Measurements from ENCODE around the gene MRGPRG. TPM values are rescaled to one million over a fixed set of nuclear protein-coding genes. Genes with fewer than 3 reads are reported as not detected.

Gene MRGPRG
- total RNA-seq, 4 donors from 2014 or later = not detected

DNA sequence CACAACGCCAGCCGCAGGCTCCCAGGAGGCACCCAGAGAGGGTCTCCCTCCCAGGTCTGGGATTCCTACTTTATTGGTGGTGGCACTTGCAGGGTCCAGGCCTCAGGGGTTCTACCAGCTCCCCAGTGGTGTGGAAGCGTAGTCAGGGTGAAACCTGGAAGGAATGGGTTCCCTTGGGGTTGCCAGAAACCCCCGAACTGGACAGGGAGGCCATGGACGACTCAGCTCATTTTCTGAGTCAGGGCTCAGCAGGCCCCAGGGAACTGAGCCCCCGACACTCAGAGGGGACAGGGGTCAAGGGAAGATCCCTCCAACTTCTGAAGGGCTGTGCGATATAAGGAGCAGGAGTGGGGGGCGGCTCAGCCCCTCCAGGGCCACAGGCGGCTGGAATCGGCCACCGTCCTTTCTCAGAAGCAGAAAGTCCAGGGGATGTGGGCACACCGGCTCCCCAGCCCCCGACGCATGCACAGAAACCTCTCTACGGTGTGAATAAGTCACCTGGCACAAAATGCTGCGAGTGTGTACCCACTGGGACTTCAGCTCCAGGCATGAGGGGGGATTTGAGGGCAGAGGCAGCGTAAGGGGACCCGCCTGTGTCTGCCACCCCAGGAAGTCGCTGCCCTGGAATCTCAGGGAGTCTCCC lies 25.1 kb downstream of the MRGPRG start:
- TF ChIP-seq EP300 (IDR thresholded peaks at IDR 0.05) (no peak), POLR2A (IDR thresholded peaks at IDR 0.05) (no peak)
- TF ChIP-seq, protein P1, sequence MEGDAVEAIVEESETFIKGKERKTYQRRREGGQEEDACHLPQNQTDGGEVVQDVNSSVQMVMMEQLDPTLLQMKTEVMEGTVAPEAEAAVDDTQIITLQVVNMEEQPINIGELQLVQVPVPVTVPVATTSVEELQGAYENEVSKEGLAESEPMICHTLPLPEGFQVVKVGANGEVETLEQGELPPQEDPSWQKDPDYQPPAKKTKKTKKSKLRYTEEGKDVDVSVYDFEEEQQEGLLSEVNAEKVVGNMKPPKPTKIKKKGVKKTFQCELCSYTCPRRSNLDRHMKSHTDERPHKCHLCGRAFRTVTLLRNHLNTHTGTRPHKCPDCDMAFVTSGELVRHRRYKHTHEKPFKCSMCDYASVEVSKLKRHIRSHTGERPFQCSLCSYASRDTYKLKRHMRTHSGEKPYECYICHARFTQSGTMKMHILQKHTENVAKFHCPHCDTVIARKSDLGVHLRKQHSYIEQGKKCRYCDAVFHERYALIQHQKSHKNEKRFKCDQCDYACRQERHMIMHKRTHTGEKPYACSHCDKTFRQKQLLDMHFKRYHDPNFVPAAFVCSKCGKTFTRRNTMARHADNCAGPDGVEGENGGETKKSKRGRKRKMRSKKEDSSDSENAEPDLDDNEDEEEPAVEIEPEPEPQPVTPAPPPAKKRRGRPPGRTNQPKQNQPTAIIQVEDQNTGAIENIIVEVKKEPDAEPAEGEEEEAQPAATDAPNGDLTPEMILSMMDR (IDR thresholded peaks at IDR 0.05) = no peak
- no peak for DNase-seq (ENCODE audit: low spot score in 2 of 2)
- no peak overlapping the region for H3K27ac ChIP-seq
- no peaks in the 10 kb centered on the region for H3K9me3 ChIP-seq
- peaks cover 0 to 16% of the 10 kb centered on the region in 2 donors for H3K27me3 ChIP-seq
- no peaks in the 10 kb centered on the region for H3K36me3 ChIP-seq
- 66 to 75% methylated on average over 9 to 19 of the region's 19 CpGs for WGBS, 2 donors
- no peaks in the 10 kb centered on the region for H3K4me1 ChIP-seq
- H3K4me3 ChIP-seq = no peak overlapping the region

DNA sequence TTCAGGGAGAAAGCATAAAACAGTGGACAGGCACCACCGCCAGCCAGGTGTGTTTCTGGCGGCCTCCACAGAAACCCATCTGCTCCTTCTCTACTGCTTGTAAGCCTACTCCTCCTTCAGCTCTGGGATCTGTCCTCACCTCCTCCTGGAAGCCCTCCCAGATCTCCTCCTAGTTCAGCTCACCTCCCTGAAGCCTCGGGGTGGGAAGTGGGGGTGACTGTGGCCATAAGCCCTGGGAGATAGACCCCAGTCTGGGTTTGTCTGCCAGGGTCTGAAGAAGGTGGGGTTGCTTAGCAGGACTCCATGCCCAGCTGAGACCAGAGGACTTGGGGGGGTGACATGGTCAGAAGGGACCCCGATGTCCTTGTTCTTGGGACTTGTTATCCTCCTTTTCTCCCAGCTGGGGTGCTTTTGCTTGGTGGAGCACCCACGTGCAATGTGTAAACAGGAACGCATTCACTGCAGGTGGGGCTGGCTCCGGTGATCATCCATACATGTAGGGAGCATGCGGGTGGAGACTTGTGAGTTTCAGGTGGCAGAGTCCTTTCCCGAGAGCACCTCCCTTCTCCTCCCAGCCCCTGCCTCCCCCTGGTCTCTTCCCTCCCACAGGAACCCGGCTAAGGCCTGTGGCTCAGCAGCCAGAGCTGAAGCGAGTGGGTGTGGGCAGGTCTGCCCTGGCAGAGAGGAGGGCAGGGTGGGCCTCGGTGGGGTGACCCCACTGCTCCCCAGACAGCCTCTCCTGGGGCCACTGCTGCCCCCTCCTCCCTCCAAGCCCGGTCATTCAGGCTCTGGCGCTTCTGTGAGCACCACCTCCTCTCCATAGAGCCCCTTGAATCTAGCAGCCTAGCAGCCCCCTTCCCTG lies 25.9 kb downstream of the MRGPRG start:
- 78 to 81% methylated on average over 11 to 14 of the region's 14 CpGs for WGBS, 2 donors
- Histone ChIP-seq H3K36me3 (no peaks in the 10 kb centered on the region), H3K27ac (no peak overlapping the region), H3K27me3 (peaks cover 0 to 22% of the 10 kb centered on the region in 2 donors), H3K4me3 (no peak overlapping the region), H3K4me1 (no peaks in the 10 kb centered on the region), H3K9me3 (no peaks in the 10 kb centered on the region)
- DNase-seq (ENCODE audit: low spot score in 2 of 2) = no peak
- TF ChIP-seq, protein P1 (IDR thresholded peaks at IDR 0.05) = no peak
- no peak for TF ChIP-seq EP300 (IDR thresholded peaks at IDR 0.05)
- no peak for TF ChIP-seq POLR2A (IDR thresholded peaks at IDR 0.05)

DNA sequence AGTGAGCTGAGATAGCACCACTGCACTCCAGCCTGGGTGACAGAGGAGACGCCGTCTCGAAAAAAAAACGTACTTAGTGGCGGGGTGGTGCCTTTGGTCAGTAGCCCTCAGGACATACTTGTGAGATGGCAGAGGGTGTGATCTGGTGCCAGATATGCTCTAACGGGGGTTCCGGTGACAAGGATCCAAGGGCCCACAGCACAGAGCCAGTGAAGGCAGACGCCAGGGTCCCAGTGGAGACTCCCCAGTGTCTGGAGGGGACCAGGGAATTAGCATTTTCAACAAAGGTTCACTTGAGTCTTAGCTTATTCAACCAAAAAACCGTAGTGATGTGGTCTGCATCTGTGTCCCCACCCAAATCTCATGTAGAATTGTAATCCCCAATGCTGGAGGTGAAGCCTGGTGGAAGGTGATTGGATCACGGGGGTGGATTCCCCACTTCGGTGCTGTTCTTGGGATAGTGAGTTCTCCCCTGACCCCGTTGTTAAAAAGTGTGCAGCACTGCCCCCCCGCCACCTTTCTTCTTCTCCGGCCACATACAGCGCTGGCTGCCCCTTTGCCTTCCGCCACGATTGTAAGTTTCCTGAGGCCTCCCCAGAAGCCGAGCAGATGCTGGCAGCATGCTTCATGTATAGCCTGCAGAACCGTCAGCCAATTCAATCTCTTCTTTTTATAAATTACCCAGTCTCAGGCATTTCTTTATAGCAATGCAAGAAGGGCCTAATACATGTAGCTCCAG lies 26.9 kb downstream of the MRGPRG start:
- Histone ChIP-seq H3K27me3 (peaks cover 0 to 21% of the 10 kb centered on the region in 2 donors), H3K27ac (no peak overlapping the region), H3K4me3 (no peak overlapping the region), H3K36me3 (no peaks in the 10 kb centered on the region), H3K9me3 (no peaks in the 10 kb centered on the region), H3K4me1 (no peaks in the 10 kb centered on the region)
- DNase-seq (ENCODE audit: low spot score in 2 of 2) = no peak
- TF ChIP-seq POLR2A (IDR thresholded peaks at IDR 0.05) (no peak), EP300 (IDR thresholded peaks at IDR 0.05) (no peak)
- TF ChIP-seq, protein P1 (IDR thresholded peaks at IDR 0.05) = no peak
- WGBS, 2 donors = 88 to 95% methylated on average over 19 of the region's 19 CpGs

DNA sequence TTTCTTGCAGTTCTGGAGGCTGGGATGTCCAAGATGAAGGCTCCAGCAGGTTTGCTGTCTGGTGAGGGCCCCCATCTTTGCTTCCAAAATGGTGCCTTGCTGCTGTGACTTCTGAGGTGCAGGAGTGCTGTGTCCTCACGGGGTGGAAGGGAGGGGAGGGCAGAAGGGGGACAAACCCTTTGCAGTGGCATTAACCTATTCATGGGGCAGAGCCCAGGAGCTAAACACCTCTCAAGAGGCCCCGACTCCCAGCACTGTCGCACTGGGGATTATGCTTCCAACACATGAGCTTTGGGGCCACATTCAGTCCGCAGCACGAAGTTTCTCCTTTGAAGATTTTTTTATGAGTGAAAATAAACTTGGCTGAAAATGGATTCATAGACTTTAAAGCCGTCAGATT lies 28.0 kb downstream of the MRGPRG start:
- Histone ChIP-seq H3K4me3 (no peak overlapping the region), H3K27ac (no peak overlapping the region), H3K36me3 (no peaks in the 10 kb centered on the region), H3K9me3 (no peaks in the 10 kb centered on the region), H3K4me1 (no peaks in the 10 kb centered on the region), H3K27me3 (peaks cover 0 to 15% of the 10 kb centered on the region in 2 donors)
- TF ChIP-seq POLR2A (IDR thresholded peaks at IDR 0.05) (no peak), EP300 (IDR thresholded peaks at IDR 0.05) (no peak)
- no peak for DNase-seq (ENCODE audit: low spot score in 2 of 2)
- WGBS, 2 donors = 67 to 70% methylated on average over 6 of the region's 6 CpGs

- no peaks in the 10 kb centered on the region for H3K9me3 ChIP-seq
- no peak for DNase-seq (ENCODE audit: low spot score in 2 of 2)
- H3K36me3 ChIP-seq = no peaks in the 10 kb centered on the region
- WGBS, 2 donors = 82 to 88% methylated on average over 11 of the region's 11 CpGs
- no peak overlapping the region for H3K27ac ChIP-seq
- TF ChIP-seq POLR2A (IDR thresholded peaks at IDR 0.05) (no peak), EP300 (IDR thresholded peaks at IDR 0.05) (no peak)
- TF ChIP-seq, protein P1 (IDR thresholded peaks at IDR 0.05) = no peak
- H3K27me3 ChIP-seq = peaks cover 0 to 15% of the 10 kb centered on the region in 2 donors
- no peaks in the 10 kb centered on the region for H3K4me1 ChIP-seq
- H3K4me3 ChIP-seq = no peak overlapping the region
Measured at GRCh38 chr11:3189886-3190583, 28.6 kb downstream of the MRGPRG start.

Data from tibial nerve (tissue), 4 donors.